DND-41 (cell line): ENCODE results near the gene SLC23A2.

Experiments
- EZH2 ChIP-seq: IDR thresholded peaks from 3 replicates; pipeline ENCODE4 v1.6.1; 2012; ENCODE audit warnings: borderline replicate concordance, low read depth, mild to moderate bottlenecking, moderate library complexity, low read length, inconsistent platforms; ENCODE audit not compliant: severe bottlenecking
- TF ChIP-seq, protein P1 (sequence below): IDR thresholded peaks from 2 replicates; pipeline ENCODE4 v1.5.1; 2012; ENCODE audit warnings: borderline replicate concordance, low read length, moderate library complexity, mild to moderate bottlenecking; ENCODE audit not compliant: poor library complexity, severe bottlenecking; ENCODE audit errors: extremely low read depth

DNA sequence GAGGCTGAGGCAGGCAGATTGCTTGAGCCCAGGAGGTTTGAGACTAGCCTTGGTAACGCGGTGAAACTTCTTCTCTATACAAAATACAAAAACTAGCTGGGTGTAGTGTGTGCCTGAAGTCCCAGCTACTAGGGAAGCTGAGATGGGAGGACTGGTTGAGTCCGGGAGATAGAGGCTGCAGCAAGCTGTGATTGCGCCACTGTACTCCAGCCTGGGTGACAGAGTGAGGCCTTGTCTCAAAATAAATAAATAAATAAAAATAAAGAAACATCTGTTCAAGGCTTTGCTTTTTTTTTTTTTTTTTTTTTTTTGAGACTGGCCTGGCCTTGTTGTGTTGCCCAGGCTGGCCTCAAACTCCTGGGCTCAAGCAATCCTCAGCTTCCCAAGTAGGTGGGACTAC is 23.7 kb upstream of the SLC23A2 start:
- TF ChIP-seq, protein P1, sequence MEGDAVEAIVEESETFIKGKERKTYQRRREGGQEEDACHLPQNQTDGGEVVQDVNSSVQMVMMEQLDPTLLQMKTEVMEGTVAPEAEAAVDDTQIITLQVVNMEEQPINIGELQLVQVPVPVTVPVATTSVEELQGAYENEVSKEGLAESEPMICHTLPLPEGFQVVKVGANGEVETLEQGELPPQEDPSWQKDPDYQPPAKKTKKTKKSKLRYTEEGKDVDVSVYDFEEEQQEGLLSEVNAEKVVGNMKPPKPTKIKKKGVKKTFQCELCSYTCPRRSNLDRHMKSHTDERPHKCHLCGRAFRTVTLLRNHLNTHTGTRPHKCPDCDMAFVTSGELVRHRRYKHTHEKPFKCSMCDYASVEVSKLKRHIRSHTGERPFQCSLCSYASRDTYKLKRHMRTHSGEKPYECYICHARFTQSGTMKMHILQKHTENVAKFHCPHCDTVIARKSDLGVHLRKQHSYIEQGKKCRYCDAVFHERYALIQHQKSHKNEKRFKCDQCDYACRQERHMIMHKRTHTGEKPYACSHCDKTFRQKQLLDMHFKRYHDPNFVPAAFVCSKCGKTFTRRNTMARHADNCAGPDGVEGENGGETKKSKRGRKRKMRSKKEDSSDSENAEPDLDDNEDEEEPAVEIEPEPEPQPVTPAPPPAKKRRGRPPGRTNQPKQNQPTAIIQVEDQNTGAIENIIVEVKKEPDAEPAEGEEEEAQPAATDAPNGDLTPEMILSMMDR: no peak
- no peak for TF ChIP-seq EZH2
